Left renal pelvis (tissue), 4 donors: ENCODE data around the gene GPR78. TPM values are rescaled to one million over a fixed set of nuclear protein-coding genes. Genes with fewer than 3 reads are reported as not detected.
A peak's percentile ranks its signal among the peaks of the same experiment; 100 is the strongest.

ENCODE experiments used
- DNase-seq, 4 donors: peaks; one replicate each; pipeline ENCODE4 v3.0.0-alpha.2; 2013; ENCODE audit warnings: low read depth in 4 of 4, low spot score in 3 of 4
- polyA plus RNA-seq, 4 donors: library from polyadenylated mRNA; unstranded; fragments of 120-200 nt; gene quantifications; one replicate each; pipeline ENCODE4 v1.2.1, GENCODE V29; 2013; ENCODE audit not compliant: insufficient read length in 4 of 4

The GPR78 gene
- 1 to 10 TPM in 1 of 4 donors, under 1 TPM in 3; 0.34 to 1.3 (median 0.83) TPM for polyA plus RNA-seq

- peak in 3 of 4 donors; percentile 58 to 69 (median 67) for DNase-seq
Measured at GRCh38 chr4:8580321-8581093, at the start of gene GPR78. GPR78 (plus strand) TSS chr4:8580392; CDS start chr4:8580983, 591 bp downstream.

- no peak for DNase-seq
Measured at GRCh38 chr4:8532245-8532781, 47.9 kb upstream of the GPR78 start.

- DNase-seq: no peak
Measured at GRCh38 chr4:8533274-8533865, 46.8 kb upstream of the GPR78 start.

- DNase-seq: peak; percentile 66 to 83 (median 72)
Measured at GRCh38 chr4:8534129-8534528, 46.1 kb upstream of the GPR78 start.

- no peak for DNase-seq
Measured at GRCh38 chr4:8534611-8535010, 45.6 kb upstream of the GPR78 start.

GRCh38 chr4:8536467-8536866, 43.7 kb upstream of the GPR78 start:
- DNase-seq: no peak

- no peak for DNase-seq
Measured at GRCh38 chr4:8537041-8537461, 43.1 kb upstream of the GPR78 start.

GRCh38 chr4:8538076-8538702, 42.0 kb upstream of the GPR78 start:
- no peak for DNase-seq

GRCh38 chr4:8538703-8539567, 41.3 kb upstream of the GPR78 start:
- no peak for DNase-seq

- DNase-seq: no peak
Measured at GRCh38 chr4:8539661-8540060, 40.5 kb upstream of the GPR78 start.

- no peak for DNase-seq
Measured at GRCh38 chr4:8540072-8540471, 40.1 kb upstream of the GPR78 start.

GRCh38 chr4:8540586-8540985, 39.6 kb upstream of the GPR78 start:
- DNase-seq: no peak

- DNase-seq: no peak
Measured at GRCh38 chr4:8540991-8541390, 39.2 kb upstream of the GPR78 start.

- no peak for DNase-seq
Measured at GRCh38 chr4:8541981-8542715, 38.0 kb upstream of the GPR78 start.

- DNase-seq: no peak
Measured at GRCh38 chr4:8542776-8543525, 37.2 kb upstream of the GPR78 start.

GRCh38 chr4:8543623-8544022, 36.6 kb upstream of the GPR78 start:
- no peak for DNase-seq

- DNase-seq: no peak
Measured at GRCh38 chr4:8544282-8544681, 35.9 kb upstream of the GPR78 start.

GRCh38 chr4:8544741-8545438, 35.3 kb upstream of the GPR78 start:
- no peak for DNase-seq

GRCh38 chr4:8545439-8545765, 34.8 kb upstream of the GPR78 start:
- no peak for DNase-seq
